Panc1 (cell line): ENCODE results near the gene WDR77.

Experiments used
- POLR2AphosphoS5 ChIP-seq: IDR thresholded peaks from 2 replicates; pipeline ENCODE4 v1.6.1; 2012; ENCODE audit warnings: mild to moderate bottlenecking, low read depth, low read length, moderate library complexity
- SIN3A ChIP-seq: IDR thresholded peaks from 2 replicates; pipeline ENCODE4 v1.6.1; 2012; ENCODE audit warnings: low read depth, mild to moderate bottlenecking, low read length, moderate library complexity, borderline replicate concordance; ENCODE audit not compliant: insufficient read depth
- TCF7L2 ChIP-seq: IDR thresholded peaks from 2 replicates; pipeline ENCODE4 v1.6.1; 2011; ENCODE audit warnings: mild to moderate bottlenecking, low read depth, low read length, inconsistent platforms
- TF ChIP-seq, protein P1 (sequence below): fragments of 450-650 bp; IDR thresholded peaks from 2 replicates; pipeline ENCODE4 v1.5.1; 2017; ENCODE audit warnings: mild to moderate bottlenecking
- TF ChIP-seq, protein P2 (sequence below), 2 experiments: IDR thresholded peaks; 2 replicates each; pipeline ENCODE4 v1.6.1; 2011 to 2012; ENCODE audit warnings: low read depth in 2 of 2, control low read depth in 1 of 2, low read length in 1 of 2, mild to moderate bottlenecking in 1 of 2, moderate library complexity in 1 of 2; ENCODE audit not compliant: insufficient read depth in 1 of 2

DNA sequence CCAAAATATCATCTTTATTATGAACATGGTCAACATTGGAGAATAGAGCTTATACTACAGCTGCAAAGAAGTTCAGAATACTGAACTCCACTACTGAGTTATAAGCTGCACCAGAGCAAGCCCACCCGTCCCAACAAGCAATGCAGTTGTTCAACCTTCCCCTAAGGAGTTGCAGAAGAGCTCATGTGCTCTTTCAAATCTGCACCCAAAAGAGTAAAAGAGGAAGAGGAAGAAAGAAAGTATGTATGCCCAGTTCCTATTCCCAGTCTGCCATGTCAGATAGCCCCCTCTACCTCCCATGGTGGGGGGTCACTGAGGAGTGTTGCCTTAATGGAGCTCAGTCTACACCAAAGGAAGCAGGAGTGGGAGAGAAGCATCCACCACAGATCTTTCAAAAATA is 31.6 kb upstream of the WDR77 start:
- TF ChIP-seq, protein P1, sequence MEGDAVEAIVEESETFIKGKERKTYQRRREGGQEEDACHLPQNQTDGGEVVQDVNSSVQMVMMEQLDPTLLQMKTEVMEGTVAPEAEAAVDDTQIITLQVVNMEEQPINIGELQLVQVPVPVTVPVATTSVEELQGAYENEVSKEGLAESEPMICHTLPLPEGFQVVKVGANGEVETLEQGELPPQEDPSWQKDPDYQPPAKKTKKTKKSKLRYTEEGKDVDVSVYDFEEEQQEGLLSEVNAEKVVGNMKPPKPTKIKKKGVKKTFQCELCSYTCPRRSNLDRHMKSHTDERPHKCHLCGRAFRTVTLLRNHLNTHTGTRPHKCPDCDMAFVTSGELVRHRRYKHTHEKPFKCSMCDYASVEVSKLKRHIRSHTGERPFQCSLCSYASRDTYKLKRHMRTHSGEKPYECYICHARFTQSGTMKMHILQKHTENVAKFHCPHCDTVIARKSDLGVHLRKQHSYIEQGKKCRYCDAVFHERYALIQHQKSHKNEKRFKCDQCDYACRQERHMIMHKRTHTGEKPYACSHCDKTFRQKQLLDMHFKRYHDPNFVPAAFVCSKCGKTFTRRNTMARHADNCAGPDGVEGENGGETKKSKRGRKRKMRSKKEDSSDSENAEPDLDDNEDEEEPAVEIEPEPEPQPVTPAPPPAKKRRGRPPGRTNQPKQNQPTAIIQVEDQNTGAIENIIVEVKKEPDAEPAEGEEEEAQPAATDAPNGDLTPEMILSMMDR = no peak
- no peak for TF ChIP-seq POLR2AphosphoS5
- TF ChIP-seq, protein P2, sequence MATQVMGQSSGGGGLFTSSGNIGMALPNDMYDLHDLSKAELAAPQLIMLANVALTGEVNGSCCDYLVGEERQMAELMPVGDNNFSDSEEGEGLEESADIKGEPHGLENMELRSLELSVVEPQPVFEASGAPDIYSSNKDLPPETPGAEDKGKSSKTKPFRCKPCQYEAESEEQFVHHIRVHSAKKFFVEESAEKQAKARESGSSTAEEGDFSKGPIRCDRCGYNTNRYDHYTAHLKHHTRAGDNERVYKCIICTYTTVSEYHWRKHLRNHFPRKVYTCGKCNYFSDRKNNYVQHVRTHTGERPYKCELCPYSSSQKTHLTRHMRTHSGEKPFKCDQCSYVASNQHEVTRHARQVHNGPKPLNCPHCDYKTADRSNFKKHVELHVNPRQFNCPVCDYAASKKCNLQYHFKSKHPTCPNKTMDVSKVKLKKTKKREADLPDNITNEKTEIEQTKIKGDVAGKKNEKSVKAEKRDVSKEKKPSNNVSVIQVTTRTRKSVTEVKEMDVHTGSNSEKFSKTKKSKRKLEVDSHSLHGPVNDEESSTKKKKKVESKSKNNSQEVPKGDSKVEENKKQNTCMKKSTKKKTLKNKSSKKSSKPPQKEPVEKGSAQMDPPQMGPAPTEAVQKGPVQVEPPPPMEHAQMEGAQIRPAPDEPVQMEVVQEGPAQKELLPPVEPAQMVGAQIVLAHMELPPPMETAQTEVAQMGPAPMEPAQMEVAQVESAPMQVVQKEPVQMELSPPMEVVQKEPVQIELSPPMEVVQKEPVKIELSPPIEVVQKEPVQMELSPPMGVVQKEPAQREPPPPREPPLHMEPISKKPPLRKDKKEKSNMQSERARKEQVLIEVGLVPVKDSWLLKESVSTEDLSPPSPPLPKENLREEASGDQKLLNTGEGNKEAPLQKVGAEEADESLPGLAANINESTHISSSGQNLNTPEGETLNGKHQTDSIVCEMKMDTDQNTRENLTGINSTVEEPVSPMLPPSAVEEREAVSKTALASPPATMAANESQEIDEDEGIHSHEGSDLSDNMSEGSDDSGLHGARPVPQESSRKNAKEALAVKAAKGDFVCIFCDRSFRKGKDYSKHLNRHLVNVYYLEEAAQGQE (IDR thresholded peaks at IDR 0.05; ENCODE audit: insufficient read depth in 1 of 2, low read depth in 2 of 2, low read length in 1 of 2) = no peak
- TF ChIP-seq SIN3A = no peak
- TF ChIP-seq TCF7L2 = no peak
